ENCODE measurements around the gene KDM5B. TPM values are rescaled to one million over a fixed set of nuclear protein-coding genes. Genes with fewer than 3 reads are reported as not detected.

Gene KDM5B
- total and polyA plus RNA-seq, 2 experiments from 2014 or later = 87.9 to 110 TPM

- H3K36me3 ChIP-seq (replicated peaks; ENCODE audit: insufficient read depth, low read depth) = no peaks in the 10 kb centered on the region
- 82% methylated on average over 6 of the region's 6 CpGs for WGBS (ENCODE audit: low lambda C conversion rate, missing lambda C conversion rate)
- no peaks in the 10 kb centered on the region for H3K79me2 ChIP-seq
Measured at GRCh38 chr1:202685641-202686040, 122.6 kb downstream of the KDM5B start.

GRCh38 chr1:202684716-202685115 is 123.5 kb downstream of the KDM5B start:
- whole genome bisulfite sequencing (ENCODE audit: low lambda C conversion rate, missing lambda C conversion rate) = 84% methylated on average over 2 of the region's 2 CpGs
- Histone ChIP-seq H3K36me3 (replicated peaks; ENCODE audit: insufficient read depth, low read depth) (no peaks in the 10 kb centered on the region), H3K9me3 (ENCODE audit: low read depth) (no peaks in the 10 kb centered on the region), H2AFZ (no peak overlapping the region), H4K20me1 (ENCODE audit: insufficient read depth, poor library complexity, severe bottlenecking) (no peaks in the 10 kb centered on the region), H3K27ac (no peak overlapping the region), H3K4me1 (ENCODE audit: insufficient read depth) (no peaks in the 10 kb centered on the region), H3K27me3 (peaks cover 7% of the 10 kb centered on the region), H3K4me3 (no peak overlapping the region), H3K4me2 (no peak overlapping the region), H3K79me2 (no peaks in the 10 kb centered on the region), H3K9me2 (replicated peaks; ENCODE audit: insufficient read depth) (no peaks in the 10 kb centered on the region)
- DNase-seq (ENCODE audit: low spot score) = no peak
- no peak for TF ChIP-seq EZH2phosphoT487 (IDR thresholded peaks at IDR 0.05; ENCODE audit: low read depth, severe bottlenecking, unreplicated experiment)
- TF ChIP-seq CTCF (IDR thresholded peaks at IDR 0.05; ENCODE audit: poor library complexity) = no peak

More at GRCh38 chr1:202685641-202686040, 122.6 kb downstream of the KDM5B start:
- Histone ChIP-seq H3K4me3 (no peak overlapping the region), H3K9me2 (replicated peaks; ENCODE audit: insufficient read depth) (no peaks in the 10 kb centered on the region), H3K4me2 (no peak overlapping the region), H3K27me3 (peaks cover 7% of the 10 kb centered on the region), H3K9me3 (ENCODE audit: low read depth) (no peaks in the 10 kb centered on the region), H4K20me1 (ENCODE audit: insufficient read depth, poor library complexity, severe bottlenecking) (no peaks in the 10 kb centered on the region), H2AFZ (no peak overlapping the region), H3K4me1 (ENCODE audit: insufficient read depth) (no peaks in the 10 kb centered on the region), H3K27ac (no peak overlapping the region)
- no peak for DNase-seq (ENCODE audit: low spot score)
- TF ChIP-seq CTCF (IDR thresholded peaks at IDR 0.05; ENCODE audit: poor library complexity) = no peak
- TF ChIP-seq EZH2 (IDR thresholded peaks at IDR 0.05; ENCODE audit: borderline replicate concordance) = no peak
- TF ChIP-seq EZH2phosphoT487 (IDR thresholded peaks at IDR 0.05; ENCODE audit: low read depth, severe bottlenecking, unreplicated experiment) = no peak

- TF ChIP-seq CTCF (IDR thresholded peaks at IDR 0.05; ENCODE audit: poor library complexity) = no peak
- TF ChIP-seq EZH2 (IDR thresholded peaks at IDR 0.05; ENCODE audit: borderline replicate concordance) = no peak
- no peak for TF ChIP-seq EZH2phosphoT487 (IDR thresholded peaks at IDR 0.05; ENCODE audit: low read depth, severe bottlenecking, unreplicated experiment)
- H2AFZ ChIP-seq = no peak overlapping the region
- no peaks in the 10 kb centered on the region for H3K4me1 ChIP-seq (ENCODE audit: insufficient read depth)
- WGBS (ENCODE audit: low lambda C conversion rate, missing lambda C conversion rate) = 88% methylated on average over 4 of the region's 4 CpGs
- no peak overlapping the region for H3K27ac ChIP-seq
- no peaks in the 10 kb centered on the region for H3K36me3 ChIP-seq (replicated peaks; ENCODE audit: insufficient read depth, low read depth)
- H3K27me3 ChIP-seq = peaks cover 7% of the 10 kb centered on the region
- no peak overlapping the region for H3K4me2 ChIP-seq
- no peak for DNase-seq (ENCODE audit: low spot score)
- no peaks in the 10 kb centered on the region for H3K79me2 ChIP-seq
- H3K9me2 ChIP-seq (replicated peaks; ENCODE audit: insufficient read depth) = no peaks in the 10 kb centered on the region
- H3K9me3 ChIP-seq (ENCODE audit: low read depth) = no peaks in the 10 kb centered on the region
- no peak overlapping the region for H3K4me3 ChIP-seq
- H4K20me1 ChIP-seq (ENCODE audit: insufficient read depth, poor library complexity, severe bottlenecking) = no peaks in the 10 kb centered on the region
Measured at GRCh38 chr1:202683029-202683428, 125.2 kb downstream of the KDM5B start.

- Histone ChIP-seq H3K9me2 (replicated peaks; ENCODE audit: insufficient read depth) (no peaks in the 10 kb centered on the region), H3K4me2 (no peak overlapping the region), H4K20me1 (ENCODE audit: insufficient read depth, poor library complexity, severe bottlenecking) (no peaks in the 10 kb centered on the region), H3K4me3 (no peak overlapping the region), H3K4me1 (ENCODE audit: insufficient read depth) (no peaks in the 10 kb centered on the region), H3K36me3 (replicated peaks; ENCODE audit: insufficient read depth, low read depth) (no peaks in the 10 kb centered on the region), H3K27me3 (peaks cover 7% of the 10 kb centered on the region), H3K27ac (no peak overlapping the region), H3K79me2 (no peaks in the 10 kb centered on the region), H2AFZ (no peak overlapping the region), H3K9me3 (ENCODE audit: low read depth) (no peaks in the 10 kb centered on the region)
- no peak for TF ChIP-seq CTCF (IDR thresholded peaks at IDR 0.05; ENCODE audit: poor library complexity)
- TF ChIP-seq EZH2 (IDR thresholded peaks at IDR 0.05; ENCODE audit: borderline replicate concordance) = no peak
- TF ChIP-seq EZH2phosphoT487 (IDR thresholded peaks at IDR 0.05; ENCODE audit: low read depth, severe bottlenecking, unreplicated experiment) = no peak
- no peak for DNase-seq (ENCODE audit: low spot score)
- 94% methylated on average over 9 of the region's 9 CpGs for WGBS (ENCODE audit: low lambda C conversion rate, missing lambda C conversion rate)
Measured at GRCh38 chr1:202682477-202682876, 125.7 kb downstream of the KDM5B start.

All from hepatocyte (in vitro differentiated cells).